Activated CD8-positive, alpha-beta T cell treated with anti-CD3 and anti-CD28 coated beads, Interleukin-2, amount 10 ng/mL, durations not matched to agents 7 days and 5 days (primary cell): ENCODE data around the gene PRDM11. TPM values are rescaled to one million over a fixed set of nuclear protein-coding genes. Genes with fewer than 3 reads are reported as not detected.
A peak's percentile ranks its signal among the peaks of the same experiment; 100 is the strongest.

Source experiments
- ATAC-seq: fragments of 150-1000 bp; cut with Tn5 transposase; one replicate; pipeline ENCODE4 v1.10.0; 2021; ENCODE audit warnings: moderate library complexity
- CTCF ChIA-PET: fragments of 350-600 bp; sonication (Branson Sonifier 250); formaldehyde crosslinking; loops from one replicate; lab custom pipeline; 2021; ENCODE audit warnings: antibody characterized with exemption; lab: Charles Lee
- POLR2A ChIA-PET: fragments of 350-600 bp; sonication (Branson Sonifier 250); formaldehyde crosslinking; loops from one replicate; lab custom pipeline; 2021; ENCODE audit warnings: antibody characterized with exemption; lab: Charles Lee
- DNase-seq: peaks from one replicate; pipeline ENCODE4 v3.0.0-alpha.2; 2020
- H3K27ac Mint-ChIP-seq: one replicate; pipeline ENCODE4 v1.8.0; 2021; ENCODE audit warnings: mild to moderate bottlenecking, mixed read lengths
- H3K27me3 Mint-ChIP-seq: one replicate; pipeline ENCODE4 v1.8.0; 2021; ENCODE audit warnings: low read depth, mixed read lengths
- H3K36me3 Mint-ChIP-seq: one replicate; pipeline ENCODE4 v1.8.0; 2021; ENCODE audit warnings: low read depth, mixed read lengths
- H3K4me1 Mint-ChIP-seq: one replicate; pipeline ENCODE4 v1.8.0; 2021; ENCODE audit warnings: low read depth, mixed read lengths
- H3K4me3 Mint-ChIP-seq: one replicate; pipeline ENCODE4 v1.8.0; 2021; ENCODE audit warnings: mild to moderate bottlenecking, mixed read lengths
- H3K9me3 Mint-ChIP-seq: one replicate; pipeline ENCODE4 v1.8.0; 2022; ENCODE audit warnings: mixed read lengths; ENCODE audit not compliant: insufficient read depth
- total RNA-seq, 2 experiments: library from RNA; stranded (reverse); gene quantifications; one replicate each; pipeline ENCODE4 v1.2.3, GENCODE V29; 2021

PRDM11 gene
- total RNA-seq, 2 experiments from 2014 or later = 3.5 to 3.6 TPM

GRCh38 chr11:45169310-45170072 is 23.1 kb downstream of the PRDM11 start:
- DNase-seq (no peak), ATAC-seq (no peak)
- Mint-ChIP-seq H3K4me1 (no peaks in the 10 kb centered on the region), H3K27ac (no peak overlapping the region), H3K4me3 (no peak overlapping the region), H3K9me3 (no peaks in the 10 kb centered on the region), H3K27me3 (peaks cover 4% of the 10 kb centered on the region), H3K36me3 (no peaks in the 10 kb centered on the region)
- ChIA-PET POLR2A (no interaction called here), CTCF (no interaction called here)

GRCh38 chr11:45170484-45170883 is 24.0 kb downstream of the PRDM11 start:
- Mint-ChIP-seq H3K9me3 (no peaks in the 10 kb centered on the region), H3K4me3 (no peak overlapping the region), H3K4me1 (no peaks in the 10 kb centered on the region), H3K27ac (no peak overlapping the region), H3K27me3 (peaks cover 7% of the 10 kb centered on the region), H3K36me3 (no peaks in the 10 kb centered on the region)
- DNase-seq (no peak), ATAC-seq (no peak)
- ChIA-PET POLR2A (no interaction called here), CTCF (no interaction called here)

- CTCF ChIA-PET = interaction anchor here (1.0 kb wide), 1 partner anchor 12 kb away, joined by 3 read pairs; no protein-coding TSS in a partner anchor
Measured at GRCh38 chr11:45171550-45171949, 25.1 kb downstream of the PRDM11 start.

GRCh38 chr11:45173064-45173463 is 26.6 kb downstream of the PRDM11 start:
- Mint-ChIP-seq H3K4me1 (no peaks in the 10 kb centered on the region), H3K36me3 (no peaks in the 10 kb centered on the region), H3K9me3 (no peaks in the 10 kb centered on the region), H3K4me3 (no peak overlapping the region), H3K27ac (no peak overlapping the region), H3K27me3 (peaks cover 8% of the 10 kb centered on the region)
- ChIA-PET POLR2A (no interaction called here), CTCF (no interaction called here)
- ATAC-seq = no peak
- DNase-seq = no peak

More at GRCh38 chr11:45171550-45171949, 25.1 kb downstream of the PRDM11 start:
- Mint-ChIP-seq H3K9me3 (no peaks in the 10 kb centered on the region), H3K27me3 (peaks cover 7% of the 10 kb centered on the region), H3K4me1 (no peaks in the 10 kb centered on the region), H3K36me3 (no peaks in the 10 kb centered on the region), H3K4me3 (no peak overlapping the region), H3K27ac (no peak overlapping the region)
- POLR2A ChIA-PET = no interaction called here
- DNase-seq (no peak), ATAC-seq (no peak)

- H3K27me3 Mint-ChIP-seq = peaks cover 19% of the 10 kb centered on the region
- ChIA-PET POLR2A (no interaction called here), CTCF (no interaction called here)
- no peak overlapping the region for H3K27ac Mint-ChIP-seq
- ATAC-seq = no peak
- no peaks in the 10 kb centered on the region for H3K4me1 Mint-ChIP-seq
- H3K36me3 Mint-ChIP-seq = no peaks in the 10 kb centered on the region
- no peaks in the 10 kb centered on the region for H3K9me3 Mint-ChIP-seq
- no peak overlapping the region for H3K4me3 Mint-ChIP-seq
- DNase-seq = no peak
Measured at GRCh38 chr11:45174168-45174835, 27.9 kb downstream of the PRDM11 start.

GRCh38 chr11:45174963-45175362 is 28.5 kb downstream of the PRDM11 start:
- CTCF ChIA-PET = no interaction called here
- H3K9me3 Mint-ChIP-seq = no peaks in the 10 kb centered on the region
- peaks cover 25% of the 10 kb centered on the region for H3K27me3 Mint-ChIP-seq
- POLR2A ChIA-PET = no interaction called here
- H3K4me3 Mint-ChIP-seq = no peak overlapping the region
- H3K36me3 Mint-ChIP-seq = no peaks in the 10 kb centered on the region
- no peak for DNase-seq
- ATAC-seq = no peak
- peaks cover 2% of the 10 kb centered on the region for H3K4me1 Mint-ChIP-seq
- H3K27ac Mint-ChIP-seq = no peak overlapping the region

- DNase-seq (no peak), ATAC-seq (no peak)
- H3K9me3 Mint-ChIP-seq = no peaks in the 10 kb centered on the region
- H3K4me1 Mint-ChIP-seq = peaks cover 3% of the 10 kb centered on the region
- H3K36me3 Mint-ChIP-seq = no peaks in the 10 kb centered on the region
- POLR2A ChIA-PET = no interaction called here
- peaks cover 28% of the 10 kb centered on the region for H3K27me3 Mint-ChIP-seq
- CTCF ChIA-PET = no interaction called here
- H3K27ac Mint-ChIP-seq = no peak overlapping the region
- no peak overlapping the region for H3K4me3 Mint-ChIP-seq
Measured at GRCh38 chr11:45176996-45177395, 30.6 kb downstream of the PRDM11 start.

GRCh38 chr11:45178223-45178622 is 31.8 kb downstream of the PRDM11 start:
- ChIA-PET CTCF (no interaction called here), POLR2A (no interaction called here)
- ATAC-seq (no peak), DNase-seq (no peak)
- Mint-ChIP-seq H3K9me3 (no peaks in the 10 kb centered on the region), H3K27me3 (peaks cover 28% of the 10 kb centered on the region), H3K36me3 (no peaks in the 10 kb centered on the region), H3K27ac (no peak overlapping the region), H3K4me3 (no peak overlapping the region), H3K4me1 (peaks cover 3% of the 10 kb centered on the region)

GRCh38 chr11:45178890-45179671 is 32.6 kb downstream of the PRDM11 start:
- DNase-seq (no peak), ATAC-seq (no peak)
- peaks cover 3% of the 10 kb centered on the region for H3K4me1 Mint-ChIP-seq
- H3K4me3 Mint-ChIP-seq = no peak overlapping the region
- no peaks in the 10 kb centered on the region for H3K36me3 Mint-ChIP-seq
- POLR2A ChIA-PET = no interaction called here
- peaks cover 27% of the 10 kb centered on the region for H3K27me3 Mint-ChIP-seq
- no peaks in the 10 kb centered on the region for H3K9me3 Mint-ChIP-seq
- CTCF ChIA-PET = no interaction called here
- no peak overlapping the region for H3K27ac Mint-ChIP-seq

- ChIA-PET POLR2A (no interaction called here), CTCF (no interaction called here)
- no peaks in the 10 kb centered on the region for H3K9me3 Mint-ChIP-seq
- H3K4me3 Mint-ChIP-seq = peak overlapping the region; percentile 62
- no peak overlapping the region for H3K27ac Mint-ChIP-seq
- ATAC-seq (no peak), DNase-seq (no peak)
- peaks cover 24% of the 10 kb centered on the region for H3K27me3 Mint-ChIP-seq
- no peaks in the 10 kb centered on the region for H3K36me3 Mint-ChIP-seq
- H3K4me1 Mint-ChIP-seq = peaks cover 3% of the 10 kb centered on the region
Measured at GRCh38 chr11:45179686-45180178, 33.3 kb downstream of the PRDM11 start.

GRCh38 chr11:45180179-45180847 is 33.9 kb downstream of the PRDM11 start:
- Mint-ChIP-seq H3K36me3 (no peaks in the 10 kb centered on the region), H3K9me3 (no peaks in the 10 kb centered on the region)

More at GRCh38 chr11:45180179-45180847, 33.9 kb downstream of the PRDM11 start:
- ATAC-seq (peak; percentile 52), DNase-seq (no peak)
- peaks cover 3% of the 10 kb centered on the region for H3K4me1 Mint-ChIP-seq
- ChIA-PET POLR2A (no interaction called here), CTCF (no interaction called here)
- peaks cover 21% of the 10 kb centered on the region for H3K27me3 Mint-ChIP-seq
- H3K27ac Mint-ChIP-seq = no peak overlapping the region
- peak overlapping the region; percentile 62 for H3K4me3 Mint-ChIP-seq
